Measurements from ENCODE around the gene ENKUR. TPM values are rescaled to one million over a fixed set of nuclear protein-coding genes. Genes with fewer than 3 reads are reported as not detected.

Gene ENKUR
- total and polyA plus RNA-seq, 10 of the 15 experiments (the other 5 are each of a cell fraction or from before 2014, with no cell fraction given), result 0.01 to 0.19 (median 0.11) TPM; not detected in 6

DNA sequence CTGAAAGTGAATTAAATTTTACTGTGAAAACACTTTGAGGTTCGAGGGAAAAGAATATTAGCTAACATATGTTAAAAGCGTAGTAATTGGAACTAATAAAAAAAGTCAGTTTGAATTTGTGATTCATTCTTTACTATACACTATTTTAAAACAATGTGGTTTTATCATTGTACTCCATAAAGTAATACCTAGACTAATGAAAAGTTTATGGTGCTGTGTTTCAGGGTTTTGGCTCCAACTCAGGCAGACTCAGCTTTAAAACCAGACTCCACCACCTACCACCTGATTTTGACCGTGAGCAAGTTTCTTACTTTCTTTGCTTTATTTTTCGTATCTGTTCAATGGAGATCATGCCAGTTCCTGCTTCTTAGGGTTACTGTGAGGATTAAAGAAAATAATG, 54.4 kb downstream of the ENKUR start:
- FAIRE-seq, result no peak
- Histone ChIP-seq H2AFZ (ENCODE audit: control insufficient read depth, low read depth, low read length) (no peak overlapping the region), H3K36me3 (ENCODE audit: control insufficient read depth in 2 of 2, insufficient read depth in 2 of 2, low read length in 1 of 2) (no peaks in the 10 kb centered on the region), H3K27ac (ENCODE audit: control insufficient read depth, insufficient read depth) (no peak overlapping the region), H3K27me3 (replicated peaks in 1 of 2; ENCODE audit: control insufficient read depth in 2 of 2, insufficient read depth in 2 of 2, low read length in 1 of 2) (no peaks in the 10 kb centered on the region; a peak in 1 of 4 replicates), H3K4me2 (ENCODE audit: control insufficient read depth, insufficient read depth) (no peak overlapping the region), H3K9ac (ENCODE audit: control insufficient read depth, insufficient read depth, low read length) (no peak overlapping the region), H3K9me3 (replicated peaks; ENCODE audit: control insufficient read depth, insufficient read depth, low read length) (no peaks in the 10 kb centered on the region), H3K4me3 (no peak overlapping the region), H3K4me1 (ENCODE audit: control insufficient read depth, insufficient read depth, low read length) (no peaks in the 10 kb centered on the region), H4K20me1 (ENCODE audit: control insufficient read depth, insufficient read depth) (no peaks in the 10 kb centered on the region), H3K79me2 (ENCODE audit: control insufficient read depth, insufficient read depth, low read length) (no peaks in the 10 kb centered on the region)
- BruUV-seq (replicated peaks), result no TSS peak
- intact Hi-C loops (cut with micrococcal nuclease; ENCODE audit: unreplicated experiment) (no loop called here), in situ Hi-C loops (cut with MboI) (no loop called here)
- TF ChIP-seq NR2C2 (IDR thresholded peaks at IDR 0.05; ENCODE audit: borderline replicate concordance, control insufficient read depth, insufficient read length, low read depth) (no peak), FOS (IDR thresholded peaks at IDR 0.05; ENCODE audit: borderline replicate concordance, extremely low read depth, insufficient read length) (no peak), GABPA (IDR thresholded peaks at IDR 0.05; ENCODE audit: low read depth) (no peak), ZNF24 (IDR thresholded peaks at IDR 0.05) (no peak), BACH1 (IDR thresholded peaks at IDR 0.05; ENCODE audit: borderline replicate concordance) (no peak), JUND (IDR thresholded peaks at IDR 0.05; ENCODE audit: low read depth, low read length) (no peak), TCF7 (IDR thresholded peaks at IDR 0.05; ENCODE audit: borderline replicate concordance) (no peak), SIN3A (IDR thresholded peaks at IDR 0.05; ENCODE audit: low read depth, low read length) (no peak), NFYB (IDR thresholded peaks at IDR 0.05; ENCODE audit: insufficient read depth, low read depth, low read length) (no peak), MXI1 (IDR thresholded peaks at IDR 0.05; ENCODE audit: low read depth, low read length) (no peak), MTA3 (IDR thresholded peaks at IDR 0.05; ENCODE audit: borderline replicate concordance, low read length) (no peak), IKZF2 (IDR thresholded peaks at IDR 0.05) (no peak), PML (IDR thresholded peaks at IDR 0.05; ENCODE audit: low read length) (no peak), SUPT20H (IDR thresholded peaks at IDR 0.05; ENCODE audit: borderline replicate concordance, control insufficient read depth, low read depth, low read length) (no peak), TARDBP (IDR thresholded peaks at IDR 0.05; ENCODE audit: borderline replicate concordance) (no peak), WRNIP1 (IDR thresholded peaks at IDR 0.05; ENCODE audit: borderline replicate concordance, low read depth, low read length) (no peak)
- TF ChIP-seq, protein P1, sequence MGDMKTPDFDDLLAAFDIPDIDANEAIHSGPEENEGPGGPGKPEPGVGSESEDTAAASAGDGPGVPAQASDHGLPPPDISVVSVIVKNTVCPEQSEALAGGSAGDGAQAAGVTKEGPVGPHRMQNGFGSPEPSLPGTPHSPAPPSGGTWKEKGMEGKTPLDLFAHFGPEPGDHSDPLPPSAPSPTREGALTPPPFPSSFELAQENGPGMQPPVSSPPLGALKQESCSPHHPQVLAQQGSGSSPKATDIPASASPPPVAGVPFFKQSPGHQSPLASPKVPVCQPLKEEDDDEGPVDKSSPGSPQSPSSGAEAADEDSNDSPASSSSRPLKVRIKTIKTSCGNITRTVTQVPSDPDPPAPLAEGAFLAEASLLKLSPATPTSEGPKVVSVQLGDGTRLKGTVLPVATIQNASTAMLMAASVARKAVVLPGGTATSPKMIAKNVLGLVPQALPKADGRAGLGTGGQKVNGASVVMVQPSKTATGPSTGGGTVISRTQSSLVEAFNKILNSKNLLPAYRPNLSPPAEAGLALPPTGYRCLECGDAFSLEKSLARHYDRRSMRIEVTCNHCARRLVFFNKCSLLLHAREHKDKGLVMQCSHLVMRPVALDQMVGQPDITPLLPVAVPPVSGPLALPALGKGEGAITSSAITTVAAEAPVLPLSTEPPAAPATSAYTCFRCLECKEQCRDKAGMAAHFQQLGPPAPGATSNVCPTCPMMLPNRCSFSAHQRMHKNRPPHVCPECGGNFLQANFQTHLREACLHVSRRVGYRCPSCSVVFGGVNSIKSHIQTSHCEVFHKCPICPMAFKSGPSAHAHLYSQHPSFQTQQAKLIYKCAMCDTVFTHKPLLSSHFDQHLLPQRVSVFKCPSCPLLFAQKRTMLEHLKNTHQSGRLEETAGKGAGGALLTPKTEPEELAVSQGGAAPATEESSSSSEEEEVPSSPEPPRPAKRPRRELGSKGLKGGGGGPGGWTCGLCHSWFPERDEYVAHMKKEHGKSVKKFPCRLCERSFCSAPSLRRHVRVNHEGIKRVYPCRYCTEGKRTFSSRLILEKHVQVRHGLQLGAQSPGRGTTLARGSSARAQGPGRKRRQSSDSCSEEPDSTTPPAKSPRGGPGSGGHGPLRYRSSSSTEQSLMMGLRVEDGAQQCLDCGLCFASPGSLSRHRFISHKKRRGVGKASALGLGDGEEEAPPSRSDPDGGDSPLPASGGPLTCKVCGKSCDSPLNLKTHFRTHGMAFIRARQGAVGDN (IDR thresholded peaks at IDR 0.05), result no peak
- TF ChIP-seq, protein P2, sequence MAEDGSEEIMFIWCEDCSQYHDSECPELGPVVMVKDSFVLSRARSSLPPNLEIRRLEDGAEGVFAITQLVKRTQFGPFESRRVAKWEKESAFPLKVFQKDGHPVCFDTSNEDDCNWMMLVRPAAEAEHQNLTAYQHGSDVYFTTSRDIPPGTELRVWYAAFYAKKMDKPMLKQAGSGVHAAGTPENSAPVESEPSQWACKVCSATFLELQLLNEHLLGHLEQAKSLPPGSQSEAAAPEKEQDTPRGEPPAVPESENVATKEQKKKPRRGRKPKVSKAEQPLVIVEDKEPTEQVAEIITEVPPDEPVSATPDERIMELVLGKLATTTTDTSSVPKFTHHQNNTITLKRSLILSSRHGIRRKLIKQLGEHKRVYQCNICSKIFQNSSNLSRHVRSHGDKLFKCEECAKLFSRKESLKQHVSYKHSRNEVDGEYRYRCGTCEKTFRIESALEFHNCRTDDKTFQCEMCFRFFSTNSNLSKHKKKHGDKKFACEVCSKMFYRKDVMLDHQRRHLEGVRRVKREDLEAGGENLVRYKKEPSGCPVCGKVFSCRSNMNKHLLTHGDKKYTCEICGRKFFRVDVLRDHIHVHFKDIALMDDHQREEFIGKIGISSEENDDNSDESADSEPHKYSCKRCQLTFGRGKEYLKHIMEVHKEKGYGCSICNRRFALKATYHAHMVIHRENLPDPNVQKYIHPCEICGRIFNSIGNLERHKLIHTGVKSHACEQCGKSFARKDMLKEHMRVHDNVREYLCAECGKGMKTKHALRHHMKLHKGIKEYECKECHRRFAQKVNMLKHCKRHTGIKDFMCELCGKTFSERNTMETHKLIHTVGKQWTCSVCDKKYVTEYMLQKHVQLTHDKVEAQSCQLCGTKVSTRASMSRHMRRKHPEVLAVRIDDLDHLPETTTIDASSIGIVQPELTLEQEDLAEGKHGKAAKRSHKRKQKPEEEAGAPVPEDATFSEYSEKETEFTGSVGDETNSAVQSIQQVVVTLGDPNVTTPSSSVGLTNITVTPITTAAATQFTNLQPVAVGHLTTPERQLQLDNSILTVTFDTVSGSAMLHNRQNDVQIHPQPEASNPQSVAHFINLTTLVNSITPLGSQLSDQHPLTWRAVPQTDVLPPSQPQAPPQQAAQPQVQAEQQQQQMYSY (CRISPR knock-in tag; IDR thresholded peaks at IDR 0.05), result no peak
- SMC1A ChIA-PET (ENCODE audit: uncharacterized antibody, unreplicated experiment), result interaction anchor here (0.8 to 3.4 kb wide), 12 partner anchors 8 to 344 kb away, joined by 3 to 14 read pairs (median 4); partner anchors contain the start of gene PRTFDC1
- CTCF ChIA-PET, result interaction anchor here (0.6 to 1.7 kb wide), 4 partner anchors 9 to 110 kb away, joined by 3 to 6 read pairs (median 4); no protein-coding TSS in a partner anchor
- POLR2A ChIA-PET, result interaction anchor here (0.7 to 1.3 kb wide), 2 partner anchors 9 to 10 kb away, joined by 3 to 4 read pairs; no protein-coding TSS in a partner anchor
- ATAC-seq, result no peak
- RAD21 ChIA-PET (ENCODE audit: unreplicated experiment), result interaction anchor here (1.0 to 1.8 kb wide), 4 partner anchors 9 to 328 kb away, joined by 3 to 15 read pairs (median 4); partner anchors contain the start of gene PRTFDC1
- WGBS (ENCODE audit: insufficient coverage, insufficient replicate concordance, low lambda C conversion rate, missing lambda C conversion rate), result 52% methylated on average over 4 of the region's 4 CpGs
- DNase-seq (ENCODE audit: low read depth, low spot score), result no peak
